ENCODE results near the gene GGA2.

- TF ChIP-seq, protein P1, sequence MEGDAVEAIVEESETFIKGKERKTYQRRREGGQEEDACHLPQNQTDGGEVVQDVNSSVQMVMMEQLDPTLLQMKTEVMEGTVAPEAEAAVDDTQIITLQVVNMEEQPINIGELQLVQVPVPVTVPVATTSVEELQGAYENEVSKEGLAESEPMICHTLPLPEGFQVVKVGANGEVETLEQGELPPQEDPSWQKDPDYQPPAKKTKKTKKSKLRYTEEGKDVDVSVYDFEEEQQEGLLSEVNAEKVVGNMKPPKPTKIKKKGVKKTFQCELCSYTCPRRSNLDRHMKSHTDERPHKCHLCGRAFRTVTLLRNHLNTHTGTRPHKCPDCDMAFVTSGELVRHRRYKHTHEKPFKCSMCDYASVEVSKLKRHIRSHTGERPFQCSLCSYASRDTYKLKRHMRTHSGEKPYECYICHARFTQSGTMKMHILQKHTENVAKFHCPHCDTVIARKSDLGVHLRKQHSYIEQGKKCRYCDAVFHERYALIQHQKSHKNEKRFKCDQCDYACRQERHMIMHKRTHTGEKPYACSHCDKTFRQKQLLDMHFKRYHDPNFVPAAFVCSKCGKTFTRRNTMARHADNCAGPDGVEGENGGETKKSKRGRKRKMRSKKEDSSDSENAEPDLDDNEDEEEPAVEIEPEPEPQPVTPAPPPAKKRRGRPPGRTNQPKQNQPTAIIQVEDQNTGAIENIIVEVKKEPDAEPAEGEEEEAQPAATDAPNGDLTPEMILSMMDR (IDR thresholded peaks at IDR 0.05): peak; percentile 73 to 78
- TF ChIP-seq POLR2A (IDR thresholded peaks at IDR 0.05) (no peak), POLR2AphosphoS5 (IDR thresholded peaks at IDR 0.05) (no peak)
Measured at GRCh38 chr16:23434380-23434779, 75.9 kb downstream of the GGA2 start.

All from suprapubic skin (tissue), 4 donors.